Hepatocyte (in vitro differentiated cells): ENCODE results near the gene PCCB.

Source experiments
- CTCF ChIP-seq: fragments of 200-600 bp; sonication (generic); IDR thresholded peaks from 2 replicates; pipeline ENCODE4 v1.5.1; 2016; ENCODE audit warnings: antibody characterized with exemption, mild to moderate bottlenecking; ENCODE audit not compliant: poor library complexity
- EZH2 ChIP-seq: fragments of 200-600 bp; sonication (generic); IDR thresholded peaks from 2 replicates; pipeline ENCODE4 v1.6.1; 2016; ENCODE audit warnings: antibody characterized with exemption, mild to moderate bottlenecking, borderline replicate concordance

- no peak for TF ChIP-seq EZH2
- TF ChIP-seq CTCF, result no peak
Observed at GRCh38 chr3:136311968-136312367, 61.8 kb downstream of the PCCB start.
